Measurements from ENCODE around the gene TOMT. TPM values are rescaled to one million over a fixed set of nuclear protein-coding genes. Genes with fewer than 3 reads are reported as not detected.

TOMT gene
- total RNA-seq, 1 donor from 2014 or later: not detected

DNA sequence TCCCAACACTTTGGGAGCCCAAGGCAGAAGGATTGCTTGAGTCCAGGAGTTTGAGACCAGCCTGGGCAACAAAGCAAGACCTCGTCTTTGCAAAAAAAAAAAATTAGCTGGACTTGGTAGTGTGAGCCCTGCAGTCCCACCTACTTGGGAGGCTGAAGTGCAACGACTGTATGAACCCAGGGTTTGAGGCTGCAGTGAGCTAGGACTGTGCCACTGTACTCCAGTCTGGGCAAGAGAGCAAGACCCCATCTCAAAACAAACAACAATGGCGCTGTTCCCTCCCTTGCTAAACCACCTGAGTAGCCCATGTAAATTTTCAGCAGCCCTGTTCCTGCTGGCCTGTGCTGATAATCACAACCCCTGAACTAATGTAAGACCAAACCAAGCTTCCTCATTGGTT lies 5.7 kb upstream of the TOMT start:
- DNase-seq (ENCODE audit: low spot score): no peak
- intact Hi-C loops (cut with micrococcal nuclease): no loop called here
- Mint-ChIP-seq H3K9me3 (no peaks in the 10 kb centered on the region), H3K27me3 (ENCODE audit: low read depth) (no peaks in the 10 kb centered on the region), H3K4me1 (ENCODE audit: low read depth) (peaks cover 32% of the 10 kb centered on the region), H3K36me3 (ENCODE audit: low read depth) (peaks cover 53% of the 10 kb centered on the region), H3K27ac (no peak overlapping the region), H3K4me3 (ENCODE audit: low read depth) (no peak overlapping the region)

- no peak for DNase-seq (ENCODE audit: low spot score)
- peak overlapping the region; percentile 9 for H3K27ac Mint-ChIP-seq
- H3K36me3 Mint-ChIP-seq (ENCODE audit: low read depth): peaks cover 50% of the 10 kb centered on the region
- H3K4me3 Mint-ChIP-seq (ENCODE audit: low read depth): no peak overlapping the region
- no peaks in the 10 kb centered on the region for H3K9me3 Mint-ChIP-seq
- no peaks in the 10 kb centered on the region for H3K27me3 Mint-ChIP-seq (ENCODE audit: low read depth)
- H3K4me1 Mint-ChIP-seq (ENCODE audit: low read depth): peaks cover 32% of the 10 kb centered on the region
- intact Hi-C loops (cut with micrococcal nuclease): no loop called here
Observed at GRCh38 chr11:72100462-72100861, 5.3 kb upstream of the TOMT start.

GRCh38 chr11:72102162-72102561 lies 3.6 kb upstream of the TOMT start:
- Mint-ChIP-seq H3K4me1 (ENCODE audit: low read depth) (peaks cover 32% of the 10 kb centered on the region), H3K27me3 (ENCODE audit: low read depth) (no peaks in the 10 kb centered on the region), H3K36me3 (ENCODE audit: low read depth) (peaks cover 42% of the 10 kb centered on the region), H3K4me3 (ENCODE audit: low read depth) (peak overlapping the region; percentile 95), H3K9me3 (no peaks in the 10 kb centered on the region), H3K27ac (peak overlapping the region; percentile 96)
- intact Hi-C loops (cut with micrococcal nuclease): loop anchor here (2.0 kb wide), 3 partner anchors 39 to 123 kb away; partner anchors contain the start of gene INPPL1
- no peak for DNase-seq (ENCODE audit: low spot score)

GRCh38 chr11:72102631-72102945 lies 3.1 kb upstream of the TOMT start:
- H3K36me3 Mint-ChIP-seq (ENCODE audit: low read depth): peaks cover 42% of the 10 kb centered on the region
- peak overlapping the region; percentile 96 for H3K27ac Mint-ChIP-seq
- peaks cover 32% of the 10 kb centered on the region for H3K4me1 Mint-ChIP-seq (ENCODE audit: low read depth)
- peak overlapping the region; percentile 95 for H3K4me3 Mint-ChIP-seq (ENCODE audit: low read depth)
- DNase-seq (ENCODE audit: low spot score): no peak
- intact Hi-C loops (cut with micrococcal nuclease): loop anchor here (2.0 kb wide), 3 partner anchors 38 to 122 kb away; partner anchors contain the start of gene INPPL1
- no peaks in the 10 kb centered on the region for H3K9me3 Mint-ChIP-seq
- no peaks in the 10 kb centered on the region for H3K27me3 Mint-ChIP-seq (ENCODE audit: low read depth)

- peak; percentile 97 for DNase-seq (ENCODE audit: low spot score)
- Mint-ChIP-seq H3K4me1 (ENCODE audit: low read depth) (peaks cover 32% of the 10 kb centered on the region), H3K36me3 (ENCODE audit: low read depth) (peaks cover 36% of the 10 kb centered on the region), H3K4me3 (ENCODE audit: low read depth) (peak within 1 kb of the TSS; percentile 95), H3K27me3 (ENCODE audit: low read depth) (no peaks in the 10 kb centered on the region), H3K27ac (peak within 1 kb of the TSS; percentile 96), H3K9me3 (no peaks in the 10 kb centered on the region)
- intact Hi-C loops (cut with micrococcal nuclease): loop anchor here (1.0 to 2.0 kb wide), 5 partner anchors 9 to 122 kb away; partner anchors contain the start of genes ANAPC15, INPPL1, LRRC51 and NUMA1
Observed at GRCh38 chr11:72102946-72103753, 2.6 kb upstream of the TOMT start, which contains the start of gene LAMTOR1. LAMTOR1 (minus strand) TSS chr11:72103297; CDS start chr11:72103224, 73 bp downstream.

GRCh38 chr11:72103754-72104167 lies 2.0 kb upstream of the TOMT start:
- no peak for DNase-seq (ENCODE audit: low spot score)
- Mint-ChIP-seq H3K4me1 (ENCODE audit: low read depth) (peaks cover 32% of the 10 kb centered on the region), H3K27me3 (ENCODE audit: low read depth) (no peaks in the 10 kb centered on the region), H3K4me3 (ENCODE audit: low read depth) (peak overlapping the region; percentile 95), H3K27ac (peak overlapping the region; percentile 96), H3K9me3 (no peaks in the 10 kb centered on the region), H3K36me3 (ENCODE audit: low read depth) (peaks cover 32% of the 10 kb centered on the region)
- intact Hi-C loops (cut with micrococcal nuclease): loop anchor here (1.0 to 2.0 kb wide), 5 partner anchors 9 to 121 kb away; partner anchors contain the start of genes ANAPC15, INPPL1, LRRC51 and NUMA1

DNA sequence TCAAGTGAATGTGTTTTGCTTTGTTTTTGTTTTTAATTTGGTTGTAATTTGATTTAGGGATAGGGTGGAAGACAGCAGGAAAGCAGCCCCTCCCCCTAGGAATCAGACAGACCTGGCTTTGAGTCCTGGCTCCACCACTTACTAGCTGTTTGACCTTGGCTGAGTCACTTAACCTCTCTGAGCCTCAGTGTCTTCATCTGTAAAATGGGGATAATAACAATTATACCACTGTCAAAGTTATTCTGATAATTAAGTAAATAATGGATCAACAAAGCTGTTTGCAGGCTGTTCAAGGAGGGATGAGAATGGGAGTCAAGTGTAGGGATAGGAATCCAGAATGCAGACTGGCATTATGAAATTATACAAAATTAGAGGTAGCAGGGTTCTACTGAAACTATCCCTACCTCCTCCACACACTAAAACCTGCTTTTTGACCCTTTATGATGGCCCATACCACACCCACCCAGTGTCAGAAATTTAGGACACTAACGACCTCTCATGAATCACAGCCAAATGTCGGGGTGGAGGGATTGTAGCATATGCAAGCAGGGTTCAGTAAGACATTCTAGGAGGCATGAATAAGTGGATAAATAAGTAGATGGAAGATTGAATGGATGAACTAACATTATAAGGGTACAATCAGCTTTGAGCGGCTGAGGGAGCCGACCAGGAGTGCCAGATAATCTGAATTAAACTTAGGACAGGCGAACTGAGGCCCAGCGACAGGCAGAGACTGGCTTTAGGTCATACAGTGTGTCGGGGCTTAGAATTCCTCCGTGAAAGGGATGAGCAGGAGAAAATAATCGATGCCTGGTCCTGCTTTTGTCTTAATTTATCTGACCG lies 5.8 kb downstream of the TOMT start:
- Mint-ChIP-seq H3K9me3 (no peaks in the 10 kb centered on the region), H3K27ac (peak overlapping the region; percentile 98), H3K4me3 (ENCODE audit: low read depth) (peak overlapping the region; percentile 89), H3K4me1 (ENCODE audit: low read depth) (peaks cover 16% of the 10 kb centered on the region), H3K36me3 (ENCODE audit: low read depth) (peaks cover 14% of the 10 kb centered on the region), H3K27me3 (ENCODE audit: low read depth) (no peaks in the 10 kb centered on the region)
- intact Hi-C loops (cut with micrococcal nuclease): loop anchor here (1.0 kb wide), 5 partner anchors 8 to 112 kb away; partner anchors contain the start of genes LAMTOR1, LRRC51 and NUMA1
- no peak for DNase-seq (ENCODE audit: low spot score)

GRCh38 chr11:72112143-72112977 lies 6.6 kb downstream of the TOMT start, which contains the start of gene ANAPC15:
ANAPC15 (minus strand) TSS chr11:72112695; CDS start chr11:72111276, 1,419 bp downstream.
- intact Hi-C loops (cut with micrococcal nuclease): loop anchor here (1.0 kb wide), 5 partner anchors 9 to 111 kb away; partner anchors contain the start of genes LAMTOR1, LRRC51 and NUMA1
- no peaks in the 10 kb centered on the region for H3K27me3 Mint-ChIP-seq (ENCODE audit: low read depth)
- H3K4me3 Mint-ChIP-seq (ENCODE audit: low read depth): peak within 1 kb of the TSS; percentile 89
- H3K36me3 Mint-ChIP-seq (ENCODE audit: low read depth): peaks cover 12% of the 10 kb centered on the region
- peak within 1 kb of the TSS; percentile 98 for H3K27ac Mint-ChIP-seq
- peak; percentile 98 for DNase-seq (ENCODE audit: low spot score)
- H3K9me3 Mint-ChIP-seq: no peaks in the 10 kb centered on the region
- peaks cover 16% of the 10 kb centered on the region for H3K4me1 Mint-ChIP-seq (ENCODE audit: low read depth)

DNA sequence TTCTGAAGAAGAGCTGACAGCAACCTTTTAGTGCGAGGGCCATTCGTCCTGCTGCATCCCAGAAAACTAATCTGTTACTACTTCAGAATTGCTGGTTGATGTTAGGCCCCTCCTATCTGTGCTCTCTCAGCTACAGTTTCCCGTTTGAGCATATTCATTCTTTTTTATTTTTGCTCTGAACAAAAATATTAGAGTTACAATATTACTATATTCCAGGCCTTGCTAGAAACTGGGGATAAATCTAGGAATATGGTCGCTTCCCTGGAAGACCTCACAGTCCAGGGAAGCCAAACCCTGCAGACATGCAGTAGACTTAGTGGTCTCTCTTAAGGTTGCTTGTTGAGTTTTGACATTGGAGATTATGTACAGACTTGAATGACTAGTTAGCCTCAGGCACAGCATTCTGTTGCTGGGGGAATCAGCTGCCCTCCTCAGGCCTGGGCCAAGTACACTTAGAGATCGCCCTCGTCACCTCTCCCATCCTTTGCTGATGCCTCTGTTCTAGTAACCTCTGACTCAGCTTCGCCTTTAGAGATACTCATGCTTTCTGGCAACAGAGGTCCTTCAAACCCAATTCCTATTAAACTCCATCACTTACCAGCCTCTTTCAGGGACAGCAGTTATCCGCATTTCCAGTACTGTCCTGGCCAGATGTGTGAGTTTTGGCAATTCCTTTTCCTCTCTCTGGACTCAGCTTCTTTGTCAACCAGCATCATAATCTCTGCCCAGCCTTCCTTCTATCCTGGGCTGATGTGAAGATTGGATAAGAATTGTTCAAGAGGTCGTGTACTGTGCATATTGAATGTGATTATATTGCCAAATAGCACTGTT lies 7.5 kb downstream of the TOMT start:
- H3K4me1 Mint-ChIP-seq (ENCODE audit: low read depth): peaks cover 16% of the 10 kb centered on the region
- H3K27ac Mint-ChIP-seq: peak overlapping the region; percentile 98
- H3K4me3 Mint-ChIP-seq (ENCODE audit: low read depth): peak overlapping the region; percentile 89
- H3K27me3 Mint-ChIP-seq (ENCODE audit: low read depth): no peaks in the 10 kb centered on the region
- DNase-seq (ENCODE audit: low spot score): no peak
- intact Hi-C loops (cut with micrococcal nuclease): loop anchor here (1.0 kb wide), 5 partner anchors 10 to 110 kb away; partner anchors contain the start of genes LAMTOR1, LRRC51 and NUMA1
- peaks cover 10% of the 10 kb centered on the region for H3K36me3 Mint-ChIP-seq (ENCODE audit: low read depth)
- no peaks in the 10 kb centered on the region for H3K9me3 Mint-ChIP-seq

DNA sequence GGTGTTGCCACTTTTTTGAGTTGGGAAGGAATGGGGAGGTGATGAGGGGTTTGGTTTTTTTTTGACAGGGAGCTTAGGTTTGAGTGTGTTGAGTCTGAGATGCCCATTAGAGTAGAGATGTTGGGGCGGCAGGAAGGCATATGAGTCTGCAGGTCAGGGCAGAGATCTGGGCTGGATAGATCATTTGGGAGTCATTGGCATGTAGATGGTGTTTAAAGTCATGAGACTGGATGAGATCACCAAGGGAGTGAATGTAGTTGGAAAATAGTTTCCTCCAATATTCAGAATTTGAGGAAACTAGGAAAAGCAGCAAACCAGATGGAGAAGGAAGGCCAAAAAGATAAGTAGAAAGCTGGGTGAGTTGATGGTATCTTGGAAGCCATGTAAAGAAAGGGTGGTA lies 8.8 kb downstream of the TOMT start:
- peaks cover 10% of the 10 kb centered on the region for H3K36me3 Mint-ChIP-seq (ENCODE audit: low read depth)

GRCh38 chr11:72116019-72116755 lies 10.5 kb downstream of the TOMT start:
- intact Hi-C loops (cut with micrococcal nuclease): no loop called here
- Mint-ChIP-seq H3K4me3 (ENCODE audit: low read depth) (no peak overlapping the region), H3K9me3 (no peaks in the 10 kb centered on the region), H3K27me3 (ENCODE audit: low read depth) (no peaks in the 10 kb centered on the region), H3K27ac (no peak overlapping the region), H3K36me3 (ENCODE audit: low read depth) (no peaks in the 10 kb centered on the region), H3K4me1 (ENCODE audit: low read depth) (peaks cover 13% of the 10 kb centered on the region)
- no peak for DNase-seq (ENCODE audit: low spot score)

More for the DNA sequence above, 8.8 kb downstream of the TOMT start:
- Mint-ChIP-seq H3K4me3 (ENCODE audit: low read depth) (no peak overlapping the region), H3K9me3 (no peaks in the 10 kb centered on the region), H3K4me1 (ENCODE audit: low read depth) (peaks cover 16% of the 10 kb centered on the region), H3K27ac (no peak overlapping the region), H3K27me3 (ENCODE audit: low read depth) (no peaks in the 10 kb centered on the region)
- intact Hi-C loops (cut with micrococcal nuclease): no loop called here
- no peak for DNase-seq (ENCODE audit: low spot score)
